K562 (cell line): Measurements from ENCODE around the gene MTHFS. TPM values are rescaled to one million over a fixed set of nuclear protein-coding genes. Genes with fewer than 3 reads are reported as not detected.

Experiments used
- ARID4B ChIP-seq: sonication (generic); formaldehyde crosslinking; IDR thresholded peaks from 2 replicates; pipeline ENCODE4 v1.8.0; 2022; ENCODE audit warnings: mild to moderate bottlenecking, missing genetic modification reagents
- CBX5 ChIP-seq: IDR thresholded peaks from 2 replicates; pipeline ENCODE4 v1.6.1; 2014; ENCODE audit warnings: low read depth, borderline replicate concordance
- CREB5 ChIP-seq: fragments of 250-450 bp; sonication (Bioruptor Pico); IDR thresholded peaks from 2 replicates; pipeline ENCODE4 v1.5.0; 2020; ENCODE audit warnings: mild to moderate bottlenecking
- CSDE1 ChIP-seq, 2 experiments: fragments of 450-650 bp; IDR thresholded peaks; 2 replicates each; pipeline ENCODE4 v1.6.1; 2016; ENCODE audit warnings: mild to moderate bottlenecking in 1 of 2
- ELF1 ChIP-seq: fragments of 200-800 bp; sonication (Bioruptor generic); IDR thresholded peaks from 2 replicates; pipeline ENCODE4 v1.6.1; 2016; ENCODE audit warnings: missing genetic modification characterization, missing compliant biosample characterization
- ELF4 ChIP-seq: fragments of 450-650 bp; formaldehyde crosslinking; IDR thresholded peaks from 2 replicates; pipeline ENCODE4 v1.4.0; 2022; ENCODE audit warnings: missing genetic modification characterization
- FOXP1 ChIP-seq: sonication (generic); formaldehyde crosslinking; IDR thresholded peaks from 2 replicates; pipeline ENCODE4 v1.8.0; 2022; ENCODE audit warnings: mild to moderate bottlenecking, missing genetic modification reagents
- JUNB ChIP-seq: fragments of 450-650 bp; formaldehyde crosslinking; conservative IDR thresholded peaks from 2 replicates; pipeline ENCODE4 v1.4.0; 2020; ENCODE audit warnings: mild to moderate bottlenecking
- KLF13 ChIP-seq: fragments of 450-650 bp; IDR thresholded peaks from 2 replicates; pipeline ENCODE4 v1.6.1; 2016; ENCODE audit warnings: missing genetic modification characterization, low read depth, mild to moderate bottlenecking, missing compliant biosample characterization, moderate library complexity, borderline replicate concordance
- MXD1 ChIP-seq: fragments of 250-450 bp; sonication (Bioruptor Pico); IDR thresholded peaks from 2 replicates; pipeline ENCODE4 v1.8.0; 2021; ENCODE audit warnings: borderline replicate concordance, mild to moderate bottlenecking, moderate library complexity; ENCODE audit not compliant: poor library complexity, severe bottlenecking
- NKRF ChIP-seq: fragments of 450-650 bp; IDR thresholded peaks from 2 replicates; pipeline ENCODE4 v1.6.1; 2016; ENCODE audit warnings: borderline replicate concordance
- NR3C1 ChIP-seq: sonication (generic); formaldehyde crosslinking; IDR thresholded peaks from 2 replicates; pipeline ENCODE4 v1.8.1; 2022; ENCODE audit warnings: missing genetic modification reagents
- PHTF2 ChIP-seq: fragments of 250-450 bp; sonication (Bioruptor Pico); IDR thresholded peaks from 2 replicates; pipeline ENCODE4 v1.5.0; 2021; ENCODE audit warnings: mild to moderate bottlenecking
- RBM17 ChIP-seq: fragments of 200-400 bp; formaldehyde crosslinking; IDR thresholded peaks from 2 replicates; pipeline ENCODE4 v1.6.1; 2017; ENCODE audit warnings: low read depth, mild to moderate bottlenecking, low read length, borderline replicate concordance
- RUNX1 ChIP-seq: sonication (generic); IDR thresholded peaks from 2 replicates; pipeline ENCODE4 v1.6.1; 2016; ENCODE audit warnings: antibody characterized with exemption, low read depth
- SRSF1 ChIP-seq: fragments of 200-400 bp; formaldehyde crosslinking; IDR thresholded peaks from 2 replicates; pipeline ENCODE4 v1.6.1; 2017; ENCODE audit warnings: mild to moderate bottlenecking, low read depth, low read length, moderate library complexity
- TGIF2 ChIP-seq: sonication (generic); formaldehyde crosslinking; IDR thresholded peaks from 2 replicates; pipeline ENCODE4 v1.8.1; 2022; ENCODE audit warnings: mild to moderate bottlenecking, missing genetic modification reagents, moderate library complexity
- ZBTB8A ChIP-seq: fragments of 450-650 bp; IDR thresholded peaks from 2 replicates; pipeline ENCODE4 v1.6.1; 2018; ENCODE audit warnings: mild to moderate bottlenecking, moderate library complexity; ENCODE audit not compliant: partially characterized antibody
- ZNF316 ChIP-seq: fragments of 450-650 bp; IDR thresholded peaks from 2 replicates; pipeline ENCODE4 v1.6.1; 2016
- ZNF384 ChIP-seq: IDR thresholded peaks from 2 replicates; pipeline ENCODE4 v1.6.1; 2012; ENCODE audit warnings: low read depth, low read length, improper control_type of control experiment
- ZNF431 ChIP-seq: sonication (generic); formaldehyde crosslinking; IDR thresholded peaks from 2 replicates; pipeline ENCODE4 v1.8.0; 2022; ENCODE audit warnings: mild to moderate bottlenecking, missing genetic modification reagents
- polyA plus RNA-seq, 8 experiments: library from polyadenylated mRNA; depleted of rRNA in 4 of 8; stranded (reverse) in 5 of 8; unstranded in 3 of 8; fragments of >200 nt; fragmentation: Nextera tagmentation in 2 of 8; fragmentation: Illumina TruSeq in 1 of 8; extraction: Ambion mirVana in 2 of 8; extraction: Trizol in 1 of 8; gene quantifications; 2 replicates each; pipeline versions ENCODE4 v1.2.1 to v1.2.3, GENCODE V29; 2011 to 2014; ENCODE audit warnings: inconsistent platforms in 1 of 8, missing spikeins in 1 of 8
- total RNA-seq, 7 experiments: library from RNA; depleted of rRNA in 6 of 7; stranded (reverse); fragments of >200 nt in 6 of 7; fragmentation: Illumina TruSeq in 2 of 7; extraction: Trizol in 2 of 7; gene quantifications; 2 replicates each; pipeline versions ENCODE4 v1.2.1 to v1.2.3, GENCODE V29; 2011 to 2021; ENCODE audit warnings: low replicate concordance in 1 of 7

MTHFS gene
- total and polyA plus RNA-seq, 9 of the 15 experiments (the other 6 are each of a cell fraction or from before 2014, with no cell fraction given), result 17.8 to 79.3 (median 41.7) TPM

- TF ChIP-seq ARID4B, result peak; percentile 76
- TF ChIP-seq ZNF431, result peak; percentile 89
- no peak for TF ChIP-seq RBM17
- no peak for TF ChIP-seq CSDE1 (IDR thresholded peaks at IDR 0.05)
- peak; percentile 95 for TF ChIP-seq FOXP1 (CRISPR knock-in tag)
- TF ChIP-seq MXD1 (CRISPR knock-in tag), result no peak
- 0 out of 2 replicates have a peak, but pooled peaks have one; percentile 23 for TF ChIP-seq ZNF316
- TF ChIP-seq PHTF2 (CRISPR knock-in tag), result no peak
- TF ChIP-seq KLF13 (tag), result peak; percentile 74; the same call in 1 of the 2 replicates
- TF ChIP-seq SRSF1, result no peak
- TF ChIP-seq NR3C1, result peak; percentile 97
- no peak for TF ChIP-seq ELF4 (CRISPR knock-in tag)
- no peak for TF ChIP-seq CREB5 (CRISPR knock-in tag)
- no peak for TF ChIP-seq ZBTB8A
- no peak for TF ChIP-seq NKRF
- TF ChIP-seq CBX5, result no peak
- TF ChIP-seq ZNF384, result no peak
- no peak for TF ChIP-seq JUNB (CRISPR knock-in tag)
- peak; percentile 22; the same call in 1 of the 2 replicates for TF ChIP-seq TGIF2 (CRISPR knock-in tag)
- no peak for TF ChIP-seq RUNX1
- peak; percentile 90 for TF ChIP-seq ELF1 (tag)
Observed at GRCh38 chr15:79896634-79897379, at the start of gene MTHFS (continued).
